GM13976 (cell line): ENCODE measurements around the gene ADAMTS1.

Experiments
- DNase-seq: peaks from one replicate; pipeline ENCODE4 v3.0.0; 2012; ENCODE audit warnings: low spot score
- in situ Hi-C: fragments of 300-500 bp; cut with MboI; formaldehyde crosslinking; loops from one replicate; pipeline ENCODE4 v1.12.0; 2022; ENCODE audit warnings: low sequenced_read_pairs, mixed read lengths, inconsistent platforms; ENCODE audit not compliant: unreplicated experiment
- TF ChIP-seq, protein P1 (sequence below): IDR thresholded peaks from 2 replicates; pipeline ENCODE4 v1.5.1; 2012; ENCODE audit warnings: borderline replicate concordance, mild to moderate bottlenecking; ENCODE audit not compliant: insufficient read depth; ENCODE audit errors: extremely low read depth, missing control alignments, control extremely low read depth

The ADAMTS1 gene

GRCh38 chr21:26795866-26796329 lies 49.3 kb downstream of the ADAMTS1 start:
- in situ Hi-C loops, result no loop called here
- TF ChIP-seq, protein P1, sequence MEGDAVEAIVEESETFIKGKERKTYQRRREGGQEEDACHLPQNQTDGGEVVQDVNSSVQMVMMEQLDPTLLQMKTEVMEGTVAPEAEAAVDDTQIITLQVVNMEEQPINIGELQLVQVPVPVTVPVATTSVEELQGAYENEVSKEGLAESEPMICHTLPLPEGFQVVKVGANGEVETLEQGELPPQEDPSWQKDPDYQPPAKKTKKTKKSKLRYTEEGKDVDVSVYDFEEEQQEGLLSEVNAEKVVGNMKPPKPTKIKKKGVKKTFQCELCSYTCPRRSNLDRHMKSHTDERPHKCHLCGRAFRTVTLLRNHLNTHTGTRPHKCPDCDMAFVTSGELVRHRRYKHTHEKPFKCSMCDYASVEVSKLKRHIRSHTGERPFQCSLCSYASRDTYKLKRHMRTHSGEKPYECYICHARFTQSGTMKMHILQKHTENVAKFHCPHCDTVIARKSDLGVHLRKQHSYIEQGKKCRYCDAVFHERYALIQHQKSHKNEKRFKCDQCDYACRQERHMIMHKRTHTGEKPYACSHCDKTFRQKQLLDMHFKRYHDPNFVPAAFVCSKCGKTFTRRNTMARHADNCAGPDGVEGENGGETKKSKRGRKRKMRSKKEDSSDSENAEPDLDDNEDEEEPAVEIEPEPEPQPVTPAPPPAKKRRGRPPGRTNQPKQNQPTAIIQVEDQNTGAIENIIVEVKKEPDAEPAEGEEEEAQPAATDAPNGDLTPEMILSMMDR, result no peak
- no peak for DNase-seq

- in situ Hi-C loops, result no loop called here
- TF ChIP-seq, protein P1, result no peak
- DNase-seq, result no peak
Observed at GRCh38 chr21:26795412-26795805, 49.8 kb downstream of the ADAMTS1 start.

- in situ Hi-C loops, result no loop called here
- TF ChIP-seq, protein P1, result no peak
- no peak for DNase-seq
Observed at GRCh38 chr21:26794597-26795411, 50.4 kb downstream of the ADAMTS1 start.

- TF ChIP-seq, protein P1, result no peak
- in situ Hi-C loops, result no loop called here
- no peak for DNase-seq
Observed at GRCh38 chr21:26790296-26790695, 54.9 kb downstream of the ADAMTS1 start.

GRCh38 chr21:26788790-26789189 lies 56.4 kb downstream of the ADAMTS1 start:
- in situ Hi-C loops, result no loop called here
- TF ChIP-seq, protein P1, result no peak
- no peak for DNase-seq
